ENCODE data around the gene APMAP.

APMAP gene

GRCh38 chr20:25020345-25020744, 27.8 kb upstream of the APMAP start:
- no peak for TF ChIP-seq JUND (IDR thresholded peaks at IDR 0.05; ENCODE audit: low read depth)
- no peak for DNase-seq (ENCODE audit: low read depth in 1 of 2, low spot score in 1 of 2)
- in situ Hi-C loops (cut with HindIII; ENCODE audit: low pct_unique_long_range_greater_than_20kb, low sequenced_read_pairs): no loop called here

- no peak for TF ChIP-seq JUND (IDR thresholded peaks at IDR 0.05; ENCODE audit: low read depth)
- DNase-seq (ENCODE audit: low read depth in 1 of 2, low spot score in 1 of 2): no peak
- in situ Hi-C loops (cut with HindIII; ENCODE audit: low pct_unique_long_range_greater_than_20kb, low sequenced_read_pairs): no loop called here
Measured at GRCh38 chr20:25019381-25020155, 27.0 kb upstream of the APMAP start.

DNA sequence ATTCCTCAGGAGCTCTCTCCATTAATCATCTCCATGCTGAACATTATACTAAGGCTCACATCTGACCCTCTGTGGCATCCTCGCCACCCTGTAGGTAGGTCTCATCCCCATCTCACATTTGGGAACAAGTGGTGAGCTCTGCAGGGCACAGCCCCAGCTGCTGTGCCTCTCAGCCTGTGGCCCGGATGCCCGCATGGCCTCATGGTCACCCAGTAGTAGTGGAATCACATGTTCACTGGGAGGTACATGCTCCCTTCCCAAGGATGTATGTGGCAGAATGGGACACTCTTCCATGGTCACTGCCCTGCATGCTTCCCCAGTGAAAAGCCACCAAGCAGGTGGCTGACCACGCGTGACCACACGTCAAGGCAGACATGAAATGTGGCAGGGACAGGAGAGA, 26.3 kb upstream of the APMAP start:
- DNase-seq (ENCODE audit: low read depth in 1 of 2, low spot score in 1 of 2): no peak
- in situ Hi-C loops (cut with HindIII; ENCODE audit: low pct_unique_long_range_greater_than_20kb, low sequenced_read_pairs): no loop called here

GRCh38 chr20:25018425-25018824, 25.9 kb upstream of the APMAP start:
- in situ Hi-C loops (cut with HindIII; ENCODE audit: low pct_unique_long_range_greater_than_20kb, low sequenced_read_pairs): no loop called here
- DNase-seq (ENCODE audit: low read depth in 1 of 2, low spot score in 1 of 2): peak in 1 of 2 experiments; percentile 58
- no peak for TF ChIP-seq JUND (IDR thresholded peaks at IDR 0.05; ENCODE audit: low read depth)

More for the DNA sequence above, 26.3 kb upstream of the APMAP start:
- TF ChIP-seq JUND (IDR thresholded peaks at IDR 0.05; ENCODE audit: low read depth): no peak

GRCh38 chr20:25017257-25017803, 24.8 kb upstream of the APMAP start:
- DNase-seq (ENCODE audit: low read depth in 1 of 2, low spot score in 1 of 2): peak; percentile 50 to 92
- no peak for TF ChIP-seq JUND (IDR thresholded peaks at IDR 0.05; ENCODE audit: low read depth)
- in situ Hi-C loops (cut with HindIII; ENCODE audit: low pct_unique_long_range_greater_than_20kb, low sequenced_read_pairs): no loop called here

GRCh38 chr20:25016471-25016870, 23.9 kb upstream of the APMAP start:
- in situ Hi-C loops (cut with HindIII; ENCODE audit: low pct_unique_long_range_greater_than_20kb, low sequenced_read_pairs): no loop called here
- no peak for DNase-seq (ENCODE audit: low read depth in 1 of 2, low spot score in 1 of 2)
- no peak for TF ChIP-seq JUND (IDR thresholded peaks at IDR 0.05; ENCODE audit: low read depth)

DNA sequence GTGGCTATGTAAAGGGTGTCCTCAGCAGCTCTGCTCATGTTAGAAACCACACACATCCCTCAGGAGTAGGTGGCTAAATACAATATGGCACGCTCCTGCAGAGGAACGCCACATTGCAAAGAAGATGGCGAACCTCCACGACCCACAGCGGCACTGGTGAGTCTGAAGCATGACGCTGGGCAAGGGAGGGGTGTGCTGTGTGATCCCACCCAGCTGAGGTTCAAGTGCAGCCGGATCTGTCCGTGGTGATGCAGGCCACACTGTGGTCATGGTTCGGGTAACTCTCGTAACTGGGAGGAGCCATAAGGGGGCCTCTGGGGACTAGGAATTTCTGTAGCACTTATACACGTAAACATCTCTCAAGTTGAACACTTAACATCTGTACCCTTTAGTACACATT, 23.4 kb upstream of the APMAP start:
- DNase-seq (ENCODE audit: low read depth in 1 of 2, low spot score in 1 of 2): no peak
- no peak for TF ChIP-seq JUND (IDR thresholded peaks at IDR 0.05; ENCODE audit: low read depth)
- in situ Hi-C loops (cut with HindIII; ENCODE audit: low pct_unique_long_range_greater_than_20kb, low sequenced_read_pairs): no loop called here

GRCh38 chr20:25014816-25015215, 22.3 kb upstream of the APMAP start:
- no peak for TF ChIP-seq JUND (IDR thresholded peaks at IDR 0.05; ENCODE audit: low read depth)
- no peak for DNase-seq (ENCODE audit: low read depth in 1 of 2, low spot score in 1 of 2)
- in situ Hi-C loops (cut with HindIII; ENCODE audit: low pct_unique_long_range_greater_than_20kb, low sequenced_read_pairs): no loop called here

- in situ Hi-C loops (cut with HindIII; ENCODE audit: low pct_unique_long_range_greater_than_20kb, low sequenced_read_pairs): no loop called here
- no peak for TF ChIP-seq JUND (IDR thresholded peaks at IDR 0.05; ENCODE audit: low read depth)
Measured at GRCh38 chr20:25013478-25014380, 21.2 kb upstream of the APMAP start.

GRCh38 chr20:25012616-25013189, 20.2 kb upstream of the APMAP start:
- no peak for DNase-seq (ENCODE audit: low read depth in 1 of 2, low spot score in 1 of 2)
- TF ChIP-seq JUND (IDR thresholded peaks at IDR 0.05; ENCODE audit: low read depth): no peak
- in situ Hi-C loops (cut with HindIII; ENCODE audit: low pct_unique_long_range_greater_than_20kb, low sequenced_read_pairs): no loop called here

More at GRCh38 chr20:25013478-25014380, 21.2 kb upstream of the APMAP start:
- no peak for DNase-seq (ENCODE audit: low read depth in 1 of 2, low spot score in 1 of 2)

DNA sequence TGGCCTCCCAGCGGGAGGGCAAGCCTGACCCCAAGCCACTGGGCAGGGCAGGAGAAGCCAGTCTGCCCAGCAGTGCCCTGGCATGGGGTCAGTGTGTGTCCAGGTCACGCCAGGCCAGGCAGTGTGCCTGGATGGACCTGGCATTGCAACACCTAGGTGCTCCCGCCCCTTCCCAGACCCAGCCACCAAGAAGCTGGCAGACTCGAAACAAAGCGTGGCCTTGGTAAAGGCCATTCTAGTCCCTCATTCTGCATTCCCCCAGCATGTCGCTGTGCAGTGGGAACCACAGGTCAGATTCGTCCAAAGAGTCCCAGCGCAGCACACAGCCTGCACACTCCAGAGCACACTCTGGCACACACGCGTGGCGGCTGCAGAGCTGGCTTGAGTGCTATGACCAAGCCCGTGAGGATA, 19.3 kb upstream of the APMAP start:
- in situ Hi-C loops (cut with HindIII; ENCODE audit: low pct_unique_long_range_greater_than_20kb, low sequenced_read_pairs): no loop called here
- no peak for DNase-seq (ENCODE audit: low read depth in 1 of 2, low spot score in 1 of 2)
- TF ChIP-seq JUND (IDR thresholded peaks at IDR 0.05; ENCODE audit: low read depth): no peak

DNA sequence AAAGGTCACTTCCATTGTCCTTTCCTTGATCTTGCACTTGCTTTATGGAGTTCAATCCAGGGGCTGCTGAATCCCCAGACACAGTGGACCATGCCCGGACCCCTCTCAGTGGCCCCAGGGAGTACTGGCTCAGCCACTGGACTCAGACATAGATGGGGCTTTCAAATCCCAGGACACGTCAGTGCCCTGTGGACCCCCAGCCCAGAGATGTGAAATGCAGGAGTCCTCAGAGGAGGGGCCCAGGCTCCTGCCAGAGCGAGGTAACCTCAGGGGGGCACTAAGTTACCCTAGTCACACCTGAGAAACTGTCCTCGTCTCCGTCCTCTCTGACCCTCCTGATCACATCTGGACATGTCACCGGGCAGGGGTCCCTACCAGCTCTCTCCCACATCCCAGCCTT, 18.7 kb upstream of the APMAP start:
- in situ Hi-C loops (cut with HindIII; ENCODE audit: low pct_unique_long_range_greater_than_20kb, low sequenced_read_pairs): no loop called here
- DNase-seq (ENCODE audit: low read depth in 1 of 2, low spot score in 1 of 2): no peak
- no peak for TF ChIP-seq JUND (IDR thresholded peaks at IDR 0.05; ENCODE audit: low read depth)

All from T47D (cell line).